Smooth muscle cell (in vitro differentiated cells): ENCODE results near the gene DAZAP1. TPM values are rescaled to one million over a fixed set of nuclear protein-coding genes. Genes with fewer than 3 reads are reported as not detected.

Experiments
- DNase-seq: peaks from one replicate; lab custom pipeline; 2025; ENCODE audit not compliant: unreplicated experiment; lab: John Stamatoyannopoulos, UW
- H2AFZ ChIP-seq: fragments of 200-600 bp; sonication (generic); 2 replicates; pipeline ENCODE4 v1.6.0; 2016; ENCODE audit warnings: antibody characterized with exemption, low read depth, mild to moderate bottlenecking
- H3F3A ChIP-seq: fragments of 200-600 bp; sonication (generic); 2 replicates; pipeline ENCODE4 v1.6.0; 2017; ENCODE audit warnings: antibody characterized with exemption, low read depth
- H3K27ac ChIP-seq: fragments of 200-600 bp; sonication (generic); 2 replicates; pipeline ENCODE4 v1.5.1; 2016; ENCODE audit warnings: low read depth, mild to moderate bottlenecking
- H3K27me3 ChIP-seq: fragments of 200-600 bp; sonication (generic); 2 replicates; pipeline ENCODE4 v1.6.1; 2016; ENCODE audit warnings: low read depth, mild to moderate bottlenecking
- H3K36me3 ChIP-seq: fragments of 200-600 bp; sonication (generic); 2 replicates; pipeline ENCODE4 v1.5.1; 2016; ENCODE audit warnings: low read depth
- H3K4me1 ChIP-seq: fragments of 200-600 bp; sonication (generic); 2 replicates; pipeline ENCODE4 v1.5.1; 2016; ENCODE audit warnings: low read depth
- H3K4me2 ChIP-seq: fragments of 200-600 bp; sonication (generic); 2 replicates; pipeline ENCODE4 v1.6.0; 2016; ENCODE audit warnings: mild to moderate bottlenecking
- H3K4me3 ChIP-seq: fragments of 200-600 bp; sonication (generic); 2 replicates; pipeline ENCODE4 v1.5.1; 2016; ENCODE audit warnings: mild to moderate bottlenecking
- H3K79me2 ChIP-seq: fragments of 200-600 bp; sonication (generic); 2 replicates; pipeline ENCODE4 v1.6.0; 2016; ENCODE audit warnings: low read depth, mild to moderate bottlenecking
- H3K9ac ChIP-seq: fragments of 200-600 bp; sonication (generic); 2 replicates; pipeline ENCODE4 v1.6.0; 2016; ENCODE audit warnings: low read depth
- H3K9me3 ChIP-seq: fragments of 200-600 bp; sonication (generic); replicated peaks from 2 replicates; pipeline ENCODE4 v1.5.1; 2016; ENCODE audit warnings: low read depth
- H4K20me1 ChIP-seq: fragments of 200-600 bp; sonication (generic); 2 replicates; pipeline ENCODE4 v1.6.0; 2016; ENCODE audit warnings: low read depth
- WGBS: methylation state at CpG from one replicate; pipeline ENCODE4 v1.1.7; 2016; ENCODE audit warnings: low lambda C conversion rate; 5-methylcytosine and 5-hydroxymethylcytosine counted together
- polyA plus RNA-seq: library from polyadenylated mRNA; unstranded; fragments of >200 nt; fragmentation: Nextera tagmentation; extraction: Ambion mirVana; gene quantifications from 2 replicates; pipeline ENCODE4 v1.2.1, GENCODE V29; 2016
- total RNA-seq: library from RNA; depleted of rRNA; stranded (reverse); fragments of >200 nt; gene quantifications from 2 replicates; pipeline ENCODE4 v1.2.3, GENCODE V29; 2014
- TF ChIP-seq, protein P1 (sequence below): fragments of 200-600 bp; sonication (generic); IDR thresholded peaks from 2 replicates; pipeline ENCODE4 v1.5.1; 2017; ENCODE audit warnings: borderline replicate concordance, mild to moderate bottlenecking, antibody characterized with exemption; ENCODE audit not compliant: insufficient read depth, poor library complexity, severe bottlenecking

Gene DAZAP1
- total and polyA plus RNA-seq, 2 experiments from 2014 or later: 35.5 to 41.7 TPM

- Histone ChIP-seq H3K4me3 (peak overlapping the region; percentile 40), H3K27ac (no peak overlapping the region), H3K4me1 (peaks cover 31% of the 10 kb centered on the region), H3K36me3 (no peaks in the 10 kb centered on the region), H4K20me1 (peaks cover 97% of the 10 kb centered on the region), H2AFZ (no peak overlapping the region), H3K9me3 (no peaks in the 10 kb centered on the region), H3K27me3 (peaks cover 81% of the 10 kb centered on the region), H3K4me2 (peak overlapping the region; percentile 83), H3K79me2 (no peaks in the 10 kb centered on the region), H3F3A (no peaks in the 10 kb centered on the region), H3K9ac (no peak overlapping the region)
- DNase-seq: no peak
- TF ChIP-seq, protein P1, sequence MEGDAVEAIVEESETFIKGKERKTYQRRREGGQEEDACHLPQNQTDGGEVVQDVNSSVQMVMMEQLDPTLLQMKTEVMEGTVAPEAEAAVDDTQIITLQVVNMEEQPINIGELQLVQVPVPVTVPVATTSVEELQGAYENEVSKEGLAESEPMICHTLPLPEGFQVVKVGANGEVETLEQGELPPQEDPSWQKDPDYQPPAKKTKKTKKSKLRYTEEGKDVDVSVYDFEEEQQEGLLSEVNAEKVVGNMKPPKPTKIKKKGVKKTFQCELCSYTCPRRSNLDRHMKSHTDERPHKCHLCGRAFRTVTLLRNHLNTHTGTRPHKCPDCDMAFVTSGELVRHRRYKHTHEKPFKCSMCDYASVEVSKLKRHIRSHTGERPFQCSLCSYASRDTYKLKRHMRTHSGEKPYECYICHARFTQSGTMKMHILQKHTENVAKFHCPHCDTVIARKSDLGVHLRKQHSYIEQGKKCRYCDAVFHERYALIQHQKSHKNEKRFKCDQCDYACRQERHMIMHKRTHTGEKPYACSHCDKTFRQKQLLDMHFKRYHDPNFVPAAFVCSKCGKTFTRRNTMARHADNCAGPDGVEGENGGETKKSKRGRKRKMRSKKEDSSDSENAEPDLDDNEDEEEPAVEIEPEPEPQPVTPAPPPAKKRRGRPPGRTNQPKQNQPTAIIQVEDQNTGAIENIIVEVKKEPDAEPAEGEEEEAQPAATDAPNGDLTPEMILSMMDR: no peak
- WGBS: 3% methylated on average over 48 of the region's 67 CpGs
These were observed 63.1 kb downstream of the DAZAP1 start for GRCh38 chr19:1470305-1471009.

DNA sequence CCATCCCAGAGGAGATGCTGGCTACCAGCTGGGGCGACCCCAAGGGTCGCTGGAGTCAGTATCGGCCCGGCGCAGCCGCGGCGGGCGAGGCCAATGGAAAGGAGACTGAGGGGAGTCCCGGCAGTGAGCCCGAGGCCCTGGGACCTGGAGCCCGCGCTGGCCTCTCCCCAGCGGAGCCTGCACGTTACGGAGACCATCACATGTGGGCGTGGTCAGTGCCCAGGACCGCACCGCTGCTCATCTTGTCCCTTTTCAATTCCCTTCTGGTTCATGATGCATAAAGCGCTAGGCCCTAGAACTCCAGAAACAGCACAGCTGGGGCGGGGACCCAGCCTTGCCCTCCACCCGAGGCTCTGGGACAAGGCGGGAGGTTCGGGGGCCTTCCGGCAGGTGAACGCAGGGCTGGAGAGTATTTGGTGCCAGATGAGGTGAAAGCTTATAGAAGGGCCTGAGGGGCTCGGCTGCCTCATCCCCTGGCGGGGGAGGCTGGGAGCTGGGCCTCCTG, 63.7 kb downstream of the DAZAP1 start:
- WGBS: 10% methylated on average over 28 of the region's 28 CpGs
- peaks cover 97% of the 10 kb centered on the region for H4K20me1 ChIP-seq
- no peak overlapping the region for H3K9ac ChIP-seq
- H3K36me3 ChIP-seq: no peaks in the 10 kb centered on the region
- TF ChIP-seq, protein P1: no peak
- DNase-seq: no peak
- peaks cover 75% of the 10 kb centered on the region for H3K27me3 ChIP-seq
- no peaks in the 10 kb centered on the region for H3K9me3 ChIP-seq
- H3K4me3 ChIP-seq: peak overlapping the region; percentile 40
- H3K79me2 ChIP-seq: no peaks in the 10 kb centered on the region
- H3F3A ChIP-seq: no peaks in the 10 kb centered on the region
- no peak overlapping the region for H3K27ac ChIP-seq
- no peak overlapping the region for H2AFZ ChIP-seq
- H3K4me1 ChIP-seq: peaks cover 31% of the 10 kb centered on the region
- peak overlapping the region; percentile 83 for H3K4me2 ChIP-seq

GRCh38 chr19:1471515-1472160, 64.3 kb downstream of the DAZAP1 start:
- Histone ChIP-seq H2AFZ (no peak overlapping the region), H4K20me1 (peaks cover 97% of the 10 kb centered on the region), H3K4me2 (peak overlapping the region; percentile 83), H3K27me3 (peaks cover 69% of the 10 kb centered on the region), H3K4me3 (no peak overlapping the region), H3K36me3 (no peaks in the 10 kb centered on the region), H3K4me1 (peaks cover 27% of the 10 kb centered on the region), H3K27ac (no peak overlapping the region), H3K9me3 (no peaks in the 10 kb centered on the region), H3K79me2 (peaks cover 4% of the 10 kb centered on the region), H3F3A (no peaks in the 10 kb centered on the region), H3K9ac (no peak overlapping the region)
- WGBS: 38% methylated on average over 23 of the region's 24 CpGs
- DNase-seq: no peak
- TF ChIP-seq, protein P1: peak; percentile 14
